Calu3 (cell line): ENCODE data around the gene UBXN11. TPM values are rescaled to one million over a fixed set of nuclear protein-coding genes. Genes with fewer than 3 reads are reported as not detected.

ENCODE experiments used
- BruUV-seq: library from RNA; stranded (reverse); fragments of 400-500 nt; replicated peaks from 2 replicates; lab custom pipeline; 2021; lab: Mats Ljungman, UMichigan
- CTCF ChIA-PET: fragments of 300-600 bp; sonication (Branson Sonifier 250); formaldehyde crosslinking; loops from one replicate; lab custom pipeline; 2022; ENCODE audit warnings: antibody characterized with exemption; lab: Charles Lee
- DNase-seq: peaks from one replicate; pipeline ENCODE4 v3.0.0; 2022
- H3K27ac Mint-ChIP-seq: one replicate; pipeline ENCODE4 v1.8.0; 2022; ENCODE audit warnings: mixed read lengths; ENCODE audit not compliant: unreplicated experiment
- H3K27me3 Mint-ChIP-seq: one replicate; pipeline ENCODE4 v1.8.0; 2022; ENCODE audit warnings: mixed read lengths; ENCODE audit not compliant: unreplicated experiment
- H3K36me3 Mint-ChIP-seq: one replicate; pipeline ENCODE4 v1.8.0; 2022; ENCODE audit warnings: mild to moderate bottlenecking, moderate library complexity, mixed read lengths; ENCODE audit not compliant: insufficient read depth, unreplicated experiment
- H3K4me1 Mint-ChIP-seq: one replicate; pipeline ENCODE4 v1.8.0; 2022; ENCODE audit warnings: mild to moderate bottlenecking, low read depth, mixed read lengths; ENCODE audit not compliant: unreplicated experiment
- H3K4me3 Mint-ChIP-seq: one replicate; pipeline ENCODE4 v1.8.0; 2022; ENCODE audit warnings: mild to moderate bottlenecking, low read depth, moderate library complexity, mixed read lengths; ENCODE audit not compliant: unreplicated experiment
- H3K9me3 Mint-ChIP-seq: one replicate; pipeline ENCODE4 v1.8.0; 2022; ENCODE audit warnings: low read depth, mixed read lengths; ENCODE audit not compliant: unreplicated experiment
- intact Hi-C: fragments of 100-400 bp; cut with micrococcal nuclease; formaldehyde crosslinking; loops from one replicate; pipeline ENCODE4 v1.10.0; 2022; ENCODE audit not compliant: unreplicated experiment
- total RNA-seq: library from RNA; stranded (reverse); gene quantifications from 2 replicates; pipeline ENCODE4 v1.2.3, GENCODE V29; 2022
- TF ChIP-seq, protein P1 (sequence below): fragments of 200-600 bp; IDR thresholded peaks from one replicate; pipeline ENCODE4 v1.8.0; 2022; ENCODE audit warnings: antibody characterized with exemption; ENCODE audit not compliant: unreplicated experiment

UBXN11 gene
- total RNA-seq, 1 experiment from 2014 or later: 24.0 TPM

DNA sequence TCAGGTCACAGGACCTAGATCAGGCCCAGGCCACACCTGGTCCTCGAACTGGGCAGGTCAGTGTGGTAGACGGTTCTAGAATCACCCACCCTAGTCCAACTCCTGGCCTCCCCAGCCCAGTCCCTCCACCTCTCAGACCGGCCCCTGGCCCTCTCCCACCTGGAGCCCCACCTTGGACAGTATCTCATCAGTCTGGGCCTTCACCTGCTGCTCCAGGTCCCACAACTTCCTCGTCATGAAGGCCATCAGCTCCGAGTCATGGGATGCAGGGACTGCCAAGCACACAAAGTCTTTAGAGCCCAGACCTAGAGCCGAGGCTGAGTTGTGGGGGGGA lies 8.7 kb downstream of the UBXN11 start:
- Mint-ChIP-seq H3K27ac (no peak overlapping the region), H3K9me3 (no peaks in the 10 kb centered on the region), H3K4me3 (no peak overlapping the region), H3K36me3 (no peaks in the 10 kb centered on the region), H3K27me3 (no peaks in the 10 kb centered on the region), H3K4me1 (peaks cover 9% of the 10 kb centered on the region)
- intact Hi-C loops: no loop called here
- TF ChIP-seq, protein P1, sequence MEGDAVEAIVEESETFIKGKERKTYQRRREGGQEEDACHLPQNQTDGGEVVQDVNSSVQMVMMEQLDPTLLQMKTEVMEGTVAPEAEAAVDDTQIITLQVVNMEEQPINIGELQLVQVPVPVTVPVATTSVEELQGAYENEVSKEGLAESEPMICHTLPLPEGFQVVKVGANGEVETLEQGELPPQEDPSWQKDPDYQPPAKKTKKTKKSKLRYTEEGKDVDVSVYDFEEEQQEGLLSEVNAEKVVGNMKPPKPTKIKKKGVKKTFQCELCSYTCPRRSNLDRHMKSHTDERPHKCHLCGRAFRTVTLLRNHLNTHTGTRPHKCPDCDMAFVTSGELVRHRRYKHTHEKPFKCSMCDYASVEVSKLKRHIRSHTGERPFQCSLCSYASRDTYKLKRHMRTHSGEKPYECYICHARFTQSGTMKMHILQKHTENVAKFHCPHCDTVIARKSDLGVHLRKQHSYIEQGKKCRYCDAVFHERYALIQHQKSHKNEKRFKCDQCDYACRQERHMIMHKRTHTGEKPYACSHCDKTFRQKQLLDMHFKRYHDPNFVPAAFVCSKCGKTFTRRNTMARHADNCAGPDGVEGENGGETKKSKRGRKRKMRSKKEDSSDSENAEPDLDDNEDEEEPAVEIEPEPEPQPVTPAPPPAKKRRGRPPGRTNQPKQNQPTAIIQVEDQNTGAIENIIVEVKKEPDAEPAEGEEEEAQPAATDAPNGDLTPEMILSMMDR: no peak
- no TSS peak for BruUV-seq
- no peak for DNase-seq
- CTCF ChIA-PET: interaction anchor here (0.5 kb wide), 1 partner anchor 159 kb away, joined by 4 read pairs; no protein-coding TSS in a partner anchor

DNA sequence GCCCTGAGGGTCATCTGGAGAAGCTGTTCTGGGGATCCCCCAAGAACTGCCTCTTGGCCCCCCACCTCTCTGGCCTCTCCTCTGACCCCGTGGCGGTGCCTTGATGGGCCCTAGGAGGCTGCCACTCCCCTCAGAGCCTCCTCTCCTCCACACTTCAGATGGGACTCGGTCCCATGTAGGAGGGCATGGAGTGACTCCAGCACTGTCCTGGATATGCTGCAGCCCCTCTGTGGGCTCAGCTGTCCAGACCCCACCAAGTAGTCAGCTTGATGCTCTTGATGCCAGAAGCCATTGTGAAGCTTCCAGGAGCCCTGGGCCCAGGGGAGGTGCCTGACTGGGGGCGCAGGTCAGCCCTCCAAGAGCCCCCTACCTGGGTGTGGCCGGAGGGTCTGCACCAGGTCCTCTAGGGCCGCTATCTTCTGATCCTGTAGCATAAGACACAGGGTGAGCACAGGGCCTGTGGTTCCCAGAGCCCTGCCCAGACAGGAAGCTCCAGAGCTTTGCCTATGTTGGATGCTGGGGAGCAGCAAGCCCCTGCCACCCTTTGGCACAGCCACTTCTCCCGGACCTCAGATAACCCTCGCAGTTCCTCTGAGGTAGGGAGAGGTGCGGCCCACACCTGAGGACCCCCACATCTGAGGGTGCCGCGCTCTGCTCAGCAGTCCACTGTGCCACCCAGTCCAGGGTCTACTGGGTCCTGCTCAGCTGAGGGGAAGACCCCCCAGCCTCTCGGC lies 9.2 kb downstream of the UBXN11 start:
- DNase-seq: no peak
- Mint-ChIP-seq H3K36me3 (no peaks in the 10 kb centered on the region), H3K4me3 (no peak overlapping the region), H3K9me3 (no peaks in the 10 kb centered on the region), H3K27ac (no peak overlapping the region), H3K27me3 (no peaks in the 10 kb centered on the region), H3K4me1 (peaks cover 9% of the 10 kb centered on the region)
- BruUV-seq: no TSS peak
- TF ChIP-seq, protein P1: no peak
- CTCF ChIA-PET: interaction anchor here (0.5 to 1.3 kb wide), 2 partner anchors 12 to 159 kb away, joined by 3 to 4 read pairs; no protein-coding TSS in a partner anchor
- intact Hi-C loops: no loop called here

DNA sequence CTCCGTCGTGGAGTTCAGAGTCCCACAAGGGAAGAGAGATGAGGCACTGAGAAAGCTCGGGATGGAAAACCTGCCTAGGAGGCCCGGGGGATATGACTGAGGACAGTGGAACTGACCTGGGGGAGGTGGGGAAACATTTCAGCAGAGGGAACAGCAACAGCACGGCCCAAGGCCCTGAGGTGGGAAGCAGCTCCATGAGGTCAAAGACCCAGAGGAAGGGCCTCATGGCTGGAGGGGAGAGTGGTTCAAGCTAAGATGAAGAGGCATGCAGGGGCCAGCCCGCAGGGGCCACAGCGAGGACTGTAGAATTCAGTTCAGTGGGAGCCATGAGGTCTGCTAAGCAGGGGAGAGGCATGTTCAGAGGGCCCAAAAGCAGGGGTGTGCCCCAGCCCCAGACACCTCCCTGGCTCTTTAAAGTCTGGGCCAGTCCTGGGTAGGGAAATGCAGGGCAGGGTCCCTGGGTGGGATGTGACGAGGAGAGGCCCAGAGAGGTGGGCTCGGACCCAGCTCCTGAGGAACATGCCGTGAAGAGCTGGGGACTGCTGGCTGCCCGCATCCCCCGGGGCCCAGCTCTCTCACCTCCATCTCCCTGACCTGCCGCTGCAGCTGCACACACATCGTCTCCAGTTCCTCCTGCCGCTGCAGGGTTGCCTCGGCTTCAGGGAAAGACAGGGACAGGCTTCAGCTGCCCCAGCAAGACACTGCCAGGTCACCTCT lies 9.9 kb downstream of the UBXN11 start:
- no peak for DNase-seq
- no peaks in the 10 kb centered on the region for H3K9me3 Mint-ChIP-seq
- no peaks in the 10 kb centered on the region for H3K27me3 Mint-ChIP-seq
- H3K4me1 Mint-ChIP-seq: peaks cover 9% of the 10 kb centered on the region
- no peak overlapping the region for H3K4me3 Mint-ChIP-seq
- TF ChIP-seq, protein P1: no peak
- BruUV-seq: no TSS peak
- CTCF ChIA-PET: interaction anchor here (1.3 kb wide), 1 partner anchor 11 kb away, joined by 3 read pairs; no protein-coding TSS in a partner anchor
- no peaks in the 10 kb centered on the region for H3K36me3 Mint-ChIP-seq
- intact Hi-C loops: no loop called here
- no peak overlapping the region for H3K27ac Mint-ChIP-seq

DNA sequence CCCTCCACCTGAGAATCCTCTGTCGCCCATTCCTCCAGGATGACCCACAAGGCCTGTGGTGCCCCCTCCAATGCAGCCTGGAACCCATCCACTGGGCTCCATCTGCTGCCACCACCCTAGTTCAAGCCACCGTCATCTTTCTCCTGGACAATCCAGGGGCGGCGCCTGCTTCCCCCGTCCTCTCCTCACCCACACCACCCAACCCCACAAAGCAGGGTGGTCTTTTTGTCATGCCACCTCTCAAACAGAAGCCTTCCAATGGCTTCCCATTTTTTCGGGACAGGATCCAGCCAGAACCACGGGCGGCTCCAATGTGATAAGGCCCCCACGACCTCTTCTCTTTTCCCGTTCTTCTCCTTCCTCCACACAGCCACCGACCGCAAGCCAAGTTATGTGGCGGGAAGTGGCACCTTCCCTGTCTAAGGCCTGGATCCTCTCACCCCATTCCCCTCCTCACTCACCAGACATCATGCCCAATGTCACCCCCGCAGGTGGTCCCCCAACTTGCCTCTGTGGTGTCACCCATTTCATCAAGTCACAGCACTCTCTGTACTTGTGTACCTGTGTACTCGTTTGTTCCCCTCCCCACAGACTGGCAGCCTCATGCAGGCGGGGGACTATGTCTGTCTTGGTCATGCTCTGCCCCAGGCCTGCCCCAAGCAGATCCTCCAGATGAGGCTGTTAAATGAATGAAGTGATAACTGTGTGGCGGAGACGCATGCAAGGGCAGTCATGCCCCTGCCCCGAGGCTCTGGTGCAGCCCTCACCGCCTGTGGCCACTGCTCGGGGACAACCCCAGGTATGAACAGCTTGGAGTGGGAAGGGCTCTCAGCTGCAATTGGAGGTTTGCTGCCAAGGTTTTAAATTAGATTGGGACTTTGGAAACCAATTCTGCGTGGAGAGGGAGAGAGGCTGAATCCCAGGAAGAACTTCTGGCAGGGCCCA lies 11.0 kb downstream of the UBXN11 start:
- Mint-ChIP-seq H3K4me3 (no peak overlapping the region), H3K27ac (no peak overlapping the region), H3K27me3 (no peaks in the 10 kb centered on the region), H3K36me3 (no peaks in the 10 kb centered on the region), H3K9me3 (no peaks in the 10 kb centered on the region), H3K4me1 (peaks cover 9% of the 10 kb centered on the region)
- intact Hi-C loops: no loop called here
- BruUV-seq: no TSS peak
- DNase-seq: no peak
- CTCF ChIA-PET: interaction anchor here (1.3 kb wide), 1 partner anchor 10 kb away, joined by 3 read pairs; no protein-coding TSS in a partner anchor
- TF ChIP-seq, protein P1: no peak
